HCT116 (cell line): ENCODE measurements around the gene DEFB112. TPM values are rescaled to one million over a fixed set of nuclear protein-coding genes. Genes with fewer than 3 reads are reported as not detected.

Experiments used
- ATAC-seq: fragments of 200-7000 bp; cut with Tn5 transposase; 2 replicates; pipeline ENCODE4 v1.9.1; 2020; ENCODE audit warnings: mild to moderate bottlenecking, moderate library complexity
- BruUV-seq: library from RNA; stranded (reverse); fragments of 400-500 nt; replicated peaks from 2 replicates; lab custom pipeline; 2021; lab: Mats Ljungman, UMichigan
- CTCF ChIA-PET: fragments of 300-600 bp; sonication (Branson Sonifier 250); formaldehyde crosslinking; loops from one replicate; lab custom pipeline; 2021; ENCODE audit warnings: antibody characterized with exemption; lab: Charles Lee
- POLR2A ChIA-PET: fragments of 300-600, 350-600 bp; sonication (Branson Sonifier 250); formaldehyde crosslinking; loops from one replicate; lab custom pipeline; 2021; ENCODE audit warnings: antibody characterized with exemption; lab: Charles Lee
- RAD21 ChIA-PET, 2 experiments: fragments of 300-600 bp; sonication (Branson Sonifier 250); formaldehyde crosslinking; loops; one replicate each; lab custom pipeline; 2023; ENCODE audit warnings: low total read pairs in 2 of 2; ENCODE audit not compliant: uncharacterized antibody in 2 of 2, unreplicated experiment in 2 of 2, low non-redundant PET in 1 of 2; lab: Charles Lee
- DNase-seq: peaks from one replicate; pipeline ENCODE4 v3.0.0-alpha.2; 2010; ENCODE audit warnings: low read depth, low spot score
- H2AFZ ChIP-seq: fragments of 200-600 bp; shearing (Covaris generic), sonication (generic); 2 replicates; pipeline ENCODE4 v1.6.1; 2017; ENCODE audit warnings: low read depth, mixed run types, mixed read lengths, antibody characterized with exemption, low read length; ENCODE audit not compliant: poor library complexity, severe bottlenecking
- H3K27ac ChIP-seq: 2 replicates; pipeline ENCODE4 v1.5.1; 2012; ENCODE audit warnings: low read depth, low read length
- H3K27me3 ChIP-seq: fragments of 200-600 bp; sonication (generic); 2 replicates; pipeline ENCODE4 v1.6.1; 2016; ENCODE audit warnings: mixed run types, low read length, mixed read lengths; ENCODE audit not compliant: insufficient read depth
- H3K36me3 ChIP-seq, 2 experiments: fragments of 200-500 bp in 1 of 2; fragments of 200-600 bp in 1 of 2; sonication (Bioruptor generic) in 1 of 2; sonication (generic) in 1 of 2; 2 replicates each; pipeline versions ENCODE4 v1.5.1 to v1.6.1; 2014 to 2016; ENCODE audit warnings: low read length in 2 of 2, inconsistent platforms in 1 of 2, mixed read lengths in 1 of 2, mixed run types in 1 of 2; ENCODE audit not compliant: insufficient read depth in 2 of 2, control insufficient read depth in 1 of 2
- H3K4me1 ChIP-seq, 2 experiments: fragments of 200-600 bp in 1 of 2; sonication (generic) in 1 of 2; 2 replicates each; pipeline versions ENCODE4 v1.5.1 to v1.6.1; 2012 to 2017; ENCODE audit warnings: low read length in 2 of 2, inconsistent platforms in 1 of 2, mild to moderate bottlenecking in 1 of 2, mixed read lengths in 1 of 2, mixed run types in 1 of 2, moderate library complexity in 1 of 2; ENCODE audit not compliant: insufficient read depth in 2 of 2, control insufficient read depth in 1 of 2
- H3K4me2 ChIP-seq: fragments of 200-600 bp; sonication (generic); 2 replicates; pipeline ENCODE4 v1.6.1; 2017; ENCODE audit warnings: mixed run types, low read length, mixed read lengths
- H3K4me3 ChIP-seq, 2 experiments: fragments of 200-600 bp in 1 of 2; sonication (generic) in 1 of 2; replicated peaks in 1 of 2; 2 replicates each; pipeline ENCODE4 v1.5.1; 2011 to 2016; ENCODE audit warnings: low read length in 2 of 2, control low read depth in 1 of 2, low read depth in 1 of 2, mild to moderate bottlenecking in 1 of 2, mixed read lengths in 1 of 2, mixed run types in 1 of 2
- H3K79me2 ChIP-seq: fragments of 200-600 bp; sonication (generic); 2 replicates; pipeline ENCODE4 v1.6.1; 2017; ENCODE audit warnings: mild to moderate bottlenecking, mixed run types, low read length, moderate library complexity, mixed read lengths; ENCODE audit not compliant: insufficient read depth
- H3K9ac ChIP-seq: fragments of 200-600 bp; sonication (generic); 2 replicates; pipeline ENCODE4 v1.6.1; 2016; ENCODE audit warnings: low read length, mixed read lengths
- H3K9me2 ChIP-seq: fragments of 200-600 bp; sonication (generic), shearing (Covaris generic); 2 replicates; pipeline ENCODE4 v1.6.1; 2017; ENCODE audit warnings: mixed run types, mild to moderate bottlenecking, moderate library complexity; ENCODE audit not compliant: insufficient read depth
- H3K9me3 ChIP-seq, 2 experiments: fragments of 200-500 bp in 1 of 2; fragments of 200-600 bp in 1 of 2; sonication (Bioruptor generic) in 1 of 2; sonication (generic) in 1 of 2; 2 replicates each; pipeline ENCODE4 v1.6.1; 2014 to 2017; ENCODE audit warnings: low read length in 2 of 2, mixed read lengths in 2 of 2, inconsistent platforms in 1 of 2, low read depth in 1 of 2, mild to moderate bottlenecking in 1 of 2, mixed run types in 1 of 2, moderate library complexity in 1 of 2; ENCODE audit not compliant: control insufficient read depth in 1 of 2, insufficient read depth in 1 of 2
- H4K20me1 ChIP-seq: fragments of 200-600 bp; sonication (generic), shearing (Covaris generic); 2 replicates; pipeline ENCODE4 v1.6.1; 2017; ENCODE audit warnings: mixed run types, mild to moderate bottlenecking, moderate library complexity; ENCODE audit not compliant: insufficient read depth
- ELF1 ChIP-seq: IDR thresholded peaks from 2 replicates; pipeline ENCODE4 v1.6.1; 2012; ENCODE audit warnings: low read depth, borderline replicate concordance
- EZH2 ChIP-seq: fragments of 200-600 bp; sonication (generic); IDR thresholded peaks from 2 replicates; pipeline ENCODE4 v1.6.1; 2017; ENCODE audit warnings: antibody characterized with exemption, mixed run types
- REST ChIP-seq: IDR thresholded peaks from 2 replicates; pipeline ENCODE4 v1.6.1; 2012; ENCODE audit warnings: low read depth
- SIN3A ChIP-seq: IDR thresholded peaks from 2 replicates; pipeline ENCODE4 v1.6.1; 2012; ENCODE audit warnings: low read depth
- SP1 ChIP-seq: IDR thresholded peaks from 2 replicates; pipeline ENCODE4 v1.6.1; 2012; ENCODE audit warnings: low read depth
- SRF ChIP-seq: IDR thresholded peaks from 2 replicates; pipeline ENCODE4 v1.6.1; 2012; ENCODE audit warnings: low read depth
- YY1 ChIP-seq: IDR thresholded peaks from 2 replicates; pipeline ENCODE4 v1.6.1; 2011; ENCODE audit warnings: low read length, low read depth, moderate library complexity, mild to moderate bottlenecking; ENCODE audit not compliant: insufficient replicate concordance; ENCODE audit errors: extremely low read depth
- intact Hi-C: fragments of 100-400 bp; cut with micrococcal nuclease; formaldehyde crosslinking; loops from 2 replicates; pipeline ENCODE4 v1.10.0; 2022
- total RNA-seq: library from RNA; stranded (reverse); gene quantifications from one replicate; pipeline ENCODE4 v1.2.1, GENCODE V29; 2021; ENCODE audit not compliant: unreplicated experiment
- TF ChIP-seq, protein P1 (sequence below): IDR thresholded peaks from 2 replicates; pipeline ENCODE4 v1.6.1; 2012
- TF ChIP-seq, protein P2 (sequence below): IDR thresholded peaks from 2 replicates; pipeline ENCODE4 v1.6.1; 2011; ENCODE audit warnings: mild to moderate bottlenecking, low read length, moderate library complexity; ENCODE audit not compliant: insufficient replicate concordance; ENCODE audit errors: extremely low read depth
- TF ChIP-seq, protein P3 (sequence below): IDR thresholded peaks from 2 replicates; pipeline ENCODE4 v1.6.1; 2012

The DEFB112 gene
- total RNA-seq, 1 experiment from 2014 or later: not detected

- DNase-seq (no peak), ATAC-seq (no peak)
- Histone ChIP-seq H4K20me1 (no peaks in the 10 kb centered on the region; the same call in 1 of the 2 replicates), H3K9me3 (no peaks in the 10 kb centered on the region)
- BruUV-seq: no TSS peak
- TF ChIP-seq, protein P1, sequence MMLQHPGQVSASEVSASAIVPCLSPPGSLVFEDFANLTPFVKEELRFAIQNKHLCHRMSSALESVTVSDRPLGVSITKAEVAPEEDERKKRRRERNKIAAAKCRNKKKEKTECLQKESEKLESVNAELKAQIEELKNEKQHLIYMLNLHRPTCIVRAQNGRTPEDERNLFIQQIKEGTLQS: no peak
- TF ChIP-seq, protein P2, sequence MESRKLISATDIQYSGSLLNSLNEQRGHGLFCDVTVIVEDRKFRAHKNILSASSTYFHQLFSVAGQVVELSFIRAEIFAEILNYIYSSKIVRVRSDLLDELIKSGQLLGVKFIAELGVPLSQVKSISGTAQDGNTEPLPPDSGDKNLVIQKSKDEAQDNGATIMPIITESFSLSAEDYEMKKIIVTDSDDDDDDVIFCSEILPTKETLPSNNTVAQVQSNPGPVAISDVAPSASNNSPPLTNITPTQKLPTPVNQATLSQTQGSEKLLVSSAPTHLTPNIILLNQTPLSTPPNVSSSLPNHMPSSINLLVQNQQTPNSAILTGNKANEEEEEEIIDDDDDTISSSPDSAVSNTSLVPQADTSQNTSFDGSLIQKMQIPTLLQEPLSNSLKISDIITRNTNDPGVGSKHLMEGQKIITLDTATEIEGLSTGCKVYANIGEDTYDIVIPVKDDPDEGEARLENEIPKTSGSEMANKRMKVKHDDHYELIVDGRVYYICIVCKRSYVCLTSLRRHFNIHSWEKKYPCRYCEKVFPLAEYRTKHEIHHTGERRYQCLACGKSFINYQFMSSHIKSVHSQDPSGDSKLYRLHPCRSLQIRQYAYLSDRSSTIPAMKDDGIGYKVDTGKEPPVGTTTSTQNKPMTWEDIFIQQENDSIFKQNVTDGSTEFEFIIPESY: no peak
- TF ChIP-seq YY1 (no peak), SIN3A (no peak), ELF1 (no peak), SRF (no peak), EZH2 (no peak), SP1 (no peak), REST (no peak)
- TF ChIP-seq, protein P3, sequence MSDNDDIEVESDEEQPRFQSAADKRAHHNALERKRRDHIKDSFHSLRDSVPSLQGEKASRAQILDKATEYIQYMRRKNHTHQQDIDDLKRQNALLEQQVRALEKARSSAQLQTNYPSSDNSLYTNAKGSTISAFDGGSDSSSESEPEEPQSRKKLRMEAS: no peak
- TF ChIP-seq, all 23 proteins: peak for 0
- Histone ChIP-seq H3K27ac (no peak overlapping the region), H3K4me3 (no peak overlapping the region), H2AFZ (no peak overlapping the region), H3K9me2 (no peaks in the 10 kb centered on the region), H3K4me1 (no peaks in the 10 kb centered on the region), H3K4me2 (no peak overlapping the region), H3K36me3 (no peaks in the 10 kb centered on the region), H3K27me3 (no peaks in the 10 kb centered on the region), H3K9ac (no peak overlapping the region), H3K79me2 (no peaks in the 10 kb centered on the region)
- ChIA-PET POLR2A (no interaction called here), RAD21 (no interaction called here), CTCF (no interaction called here)
- intact Hi-C loops: no loop called here
These were observed 22.2 kb upstream of the DEFB112 start for GRCh38 chr6:50071921-50072320.
